IPS DF 4.7 (cell line): ENCODE data around the gene SCN5A.
"Not testable (repeated sequence)": the region's sequence is repeated elsewhere in the genome, so short reads cannot be mapped to it uniquely, and the experiment has no call there.

Experiments used
- DNase-seq: peaks from one replicate; pipeline ENCODE4 v3.0.0-alpha.2; 2013; ENCODE audit warnings: low spot score; ENCODE audit errors: extremely low read depth

The SCN5A gene

GRCh38 chr3:38579551-38580449 is 69.7 kb downstream of the SCN5A start:
- no peak for DNase-seq

GRCh38 chr3:38579141-38579540 is 70.3 kb downstream of the SCN5A start:
- no peak for DNase-seq

GRCh38 chr3:38578551-38578950 is 70.9 kb downstream of the SCN5A start:
- no peak for DNase-seq

DNA sequence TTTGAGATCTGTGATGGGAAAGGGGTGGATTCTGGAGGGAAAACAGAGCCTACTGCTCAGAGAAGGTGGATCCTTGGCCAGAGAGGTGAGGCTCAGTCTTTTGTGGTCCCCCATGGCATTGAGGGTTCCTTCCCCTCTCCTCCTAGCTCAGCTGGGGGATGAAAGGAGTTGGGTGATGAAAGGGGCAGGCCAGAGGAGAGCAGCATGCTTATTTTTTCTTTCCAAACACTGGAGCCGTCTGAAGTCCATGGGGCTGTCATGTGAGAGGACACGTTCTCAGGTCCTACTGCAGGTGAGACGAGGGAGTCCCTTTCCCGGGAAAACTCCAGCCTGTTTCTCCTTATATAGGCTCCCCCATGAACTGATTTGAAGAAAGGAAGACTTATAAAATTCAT is 71.4 kb downstream of the SCN5A start:
- no peak for DNase-seq

DNA sequence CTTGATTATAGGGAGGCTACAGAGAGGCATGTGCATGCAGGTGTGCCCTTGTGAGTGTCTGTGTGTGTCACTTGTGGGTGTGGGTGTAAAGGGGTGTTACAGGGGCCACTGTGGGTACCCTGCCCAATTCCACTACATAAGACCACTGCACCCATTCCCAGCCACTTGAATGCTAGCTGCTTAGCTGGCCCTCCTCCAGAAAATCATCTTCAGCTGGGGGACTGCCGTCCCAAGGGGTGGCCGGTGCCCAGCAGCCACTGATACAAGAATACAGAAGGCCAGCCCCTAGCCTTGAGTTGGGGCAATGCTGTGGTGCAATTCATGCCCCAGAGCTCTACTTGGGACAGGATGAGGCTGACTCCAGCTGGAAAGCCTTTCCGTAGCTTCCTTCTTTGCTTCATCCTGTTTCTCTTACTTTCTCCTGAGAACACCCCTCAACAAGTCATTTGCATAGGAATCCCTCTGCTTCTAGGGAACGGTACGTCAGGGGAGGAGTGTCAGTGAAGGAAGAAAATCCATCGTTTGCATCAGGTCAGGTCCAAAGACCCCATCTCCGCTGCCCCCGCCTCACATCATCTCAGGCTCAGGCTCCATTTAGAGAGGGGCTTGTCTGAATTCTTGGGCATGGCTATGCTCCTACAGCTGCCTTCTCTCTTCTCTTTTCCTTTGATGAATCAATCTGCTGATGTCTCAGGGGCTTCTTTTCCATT is 72.0 kb downstream of the SCN5A start:
- no peak for DNase-seq

- no peak for DNase-seq
Measured at GRCh38 chr3:38576526-38577370, 72.7 kb downstream of the SCN5A start.

GRCh38 chr3:38576131-38576525 is 73.4 kb downstream of the SCN5A start:
- DNase-seq = no peak

DNA sequence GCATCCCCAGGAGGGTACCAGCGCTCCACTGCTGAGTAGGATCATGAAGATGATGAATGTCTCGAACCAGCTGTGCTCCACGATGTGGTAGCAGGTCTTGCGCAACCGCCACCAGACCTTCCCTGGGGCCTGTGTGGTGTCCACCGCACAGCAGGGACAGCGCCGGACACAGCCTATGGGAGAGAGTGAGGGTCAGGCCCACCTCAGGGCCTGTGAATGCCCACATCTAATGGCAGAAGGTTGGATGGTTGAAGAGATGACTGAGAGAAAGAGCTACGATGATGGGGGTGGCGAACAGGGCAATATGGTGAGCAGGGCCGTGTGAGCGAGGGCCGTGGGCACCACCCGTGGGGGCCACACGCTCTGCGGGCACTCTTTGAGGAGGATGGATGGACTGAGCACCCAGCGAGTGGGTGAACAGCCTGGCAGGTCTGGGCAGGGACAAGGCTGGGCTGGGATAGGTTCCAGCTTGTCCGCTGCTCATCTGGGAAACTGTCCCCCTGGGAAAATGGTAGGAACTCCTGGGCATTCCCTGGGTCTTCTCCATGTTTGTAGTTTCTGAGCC is 74.1 kb downstream of the SCN5A start:
- DNase-seq = no peak

DNA sequence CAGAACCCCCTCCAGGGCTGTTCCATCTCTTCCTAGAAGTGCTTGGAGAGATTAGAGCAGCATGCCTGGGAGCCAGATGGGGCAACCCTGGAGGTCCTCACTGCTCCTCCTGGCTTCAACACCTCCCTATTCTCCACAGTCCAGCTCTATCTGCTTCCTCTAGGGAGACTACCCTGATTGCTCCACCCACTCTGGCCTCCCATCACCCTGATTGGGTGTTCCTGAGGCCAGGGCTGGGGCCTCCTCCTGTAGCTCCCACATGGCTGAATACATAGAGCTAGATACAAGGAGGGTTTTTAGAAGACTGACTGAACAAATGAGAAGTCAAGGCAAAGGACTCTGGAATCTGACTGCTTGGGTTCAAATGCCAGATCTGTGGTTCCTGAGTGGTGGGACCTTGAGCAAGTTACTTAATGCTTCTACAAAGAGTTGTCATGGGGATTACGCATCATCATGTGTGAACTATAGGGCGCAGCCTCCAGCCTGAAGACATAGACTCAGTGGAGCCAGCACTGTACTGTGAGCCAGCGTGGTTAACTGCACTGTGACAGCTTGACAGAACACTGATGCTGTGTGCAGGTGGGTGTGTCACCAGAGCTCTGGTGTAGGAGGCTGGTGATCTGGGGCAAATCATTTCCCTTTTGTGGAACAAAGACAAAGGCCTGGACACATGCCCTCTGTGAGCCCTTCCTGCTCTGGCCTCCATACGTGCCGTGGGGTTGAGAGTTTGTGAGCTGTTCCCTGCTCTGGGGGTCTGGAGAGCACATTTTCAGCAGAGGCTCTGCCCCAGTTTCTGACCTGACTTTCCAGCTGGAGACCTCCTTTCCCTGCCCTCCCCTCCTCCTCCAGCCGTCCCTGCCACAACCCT is 74.8 kb downstream of the SCN5A start:
- DNase-seq = no peak

- no peak for DNase-seq
Measured at GRCh38 chr3:38573556-38573955, 75.9 kb downstream of the SCN5A start.

DNA sequence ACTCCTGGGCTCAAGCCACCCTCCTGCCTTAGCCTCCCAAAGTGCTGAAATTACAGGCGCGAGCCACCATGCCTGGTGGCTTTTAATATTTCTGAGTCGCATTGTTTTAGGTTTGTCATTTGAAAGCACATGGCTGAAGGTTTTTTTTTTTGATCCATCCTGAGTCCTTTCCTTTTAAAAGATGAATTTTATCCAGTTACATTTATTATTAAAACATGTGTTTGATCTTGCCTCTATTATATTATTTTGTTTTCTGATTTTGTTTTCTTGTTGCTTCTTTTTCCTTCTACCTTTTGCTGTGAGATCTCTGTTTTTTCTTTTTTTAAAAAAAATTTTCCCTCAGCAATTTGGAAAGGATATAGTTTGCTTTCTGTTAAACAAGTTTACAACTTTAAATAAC is 76.4 kb downstream of the SCN5A start:
- DNase-seq = no peak

DNA sequence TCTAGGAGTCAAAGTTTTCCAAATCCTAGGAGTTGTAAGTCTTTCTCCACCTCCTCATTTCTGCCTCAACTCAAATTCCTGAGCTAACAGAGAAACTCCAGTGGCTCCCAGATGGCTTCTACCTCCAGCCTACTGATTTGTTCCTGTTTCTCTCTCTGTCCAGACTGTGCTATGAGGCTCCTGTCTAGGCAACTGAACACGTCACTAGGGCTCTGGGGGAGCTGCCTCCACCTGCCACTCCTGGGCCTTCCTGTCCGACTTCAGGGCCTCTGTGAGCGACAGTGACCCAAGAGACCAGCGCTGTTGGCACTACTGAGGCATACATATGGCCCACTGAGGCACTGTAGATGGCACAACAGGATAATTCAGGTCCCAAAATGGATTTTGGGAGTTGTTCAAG is 82.0 kb downstream of the SCN5A start:
- DNase-seq = no peak

DNA sequence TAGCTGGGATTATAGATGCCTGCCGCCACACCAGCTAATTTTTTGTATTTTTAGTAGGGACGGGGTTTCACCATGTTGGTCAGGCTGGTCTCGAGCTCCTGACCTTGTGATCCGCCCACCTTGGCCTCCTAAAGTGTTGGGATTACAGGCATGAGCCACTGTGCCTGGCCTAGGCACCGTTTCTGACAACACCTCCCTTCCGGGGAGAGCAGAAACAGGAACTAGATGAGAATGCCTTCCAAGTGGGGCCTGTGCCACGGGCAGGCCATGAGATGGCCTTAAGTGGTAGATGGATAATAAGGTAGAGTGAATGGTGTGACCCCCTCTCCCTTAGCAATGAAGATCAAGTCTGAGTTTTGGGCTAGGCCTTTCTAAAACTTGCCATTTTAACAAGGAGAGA is 82.7 kb downstream of the SCN5A start:
- DNase-seq = not testable (repeated sequence)

DNA sequence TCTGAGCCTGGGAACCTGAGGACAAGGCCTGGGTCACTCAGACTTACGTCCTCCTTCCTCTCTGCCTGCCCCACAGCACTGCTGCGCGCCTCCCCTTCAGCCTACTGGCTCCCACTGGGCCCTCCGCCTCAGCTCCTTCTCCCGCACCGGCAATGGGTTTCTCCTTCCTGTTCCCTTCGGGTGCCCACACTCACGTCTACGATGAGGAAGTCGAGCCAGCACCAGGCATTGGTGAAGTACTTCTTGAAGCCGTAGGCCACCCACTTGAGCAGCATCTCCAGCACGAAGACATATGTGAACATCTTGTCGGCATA is 83.3 kb downstream of the SCN5A start:
- DNase-seq = no peak

GRCh38 chr3:38565339-38566214 is 83.9 kb downstream of the SCN5A start:
- no peak for DNase-seq

DNA sequence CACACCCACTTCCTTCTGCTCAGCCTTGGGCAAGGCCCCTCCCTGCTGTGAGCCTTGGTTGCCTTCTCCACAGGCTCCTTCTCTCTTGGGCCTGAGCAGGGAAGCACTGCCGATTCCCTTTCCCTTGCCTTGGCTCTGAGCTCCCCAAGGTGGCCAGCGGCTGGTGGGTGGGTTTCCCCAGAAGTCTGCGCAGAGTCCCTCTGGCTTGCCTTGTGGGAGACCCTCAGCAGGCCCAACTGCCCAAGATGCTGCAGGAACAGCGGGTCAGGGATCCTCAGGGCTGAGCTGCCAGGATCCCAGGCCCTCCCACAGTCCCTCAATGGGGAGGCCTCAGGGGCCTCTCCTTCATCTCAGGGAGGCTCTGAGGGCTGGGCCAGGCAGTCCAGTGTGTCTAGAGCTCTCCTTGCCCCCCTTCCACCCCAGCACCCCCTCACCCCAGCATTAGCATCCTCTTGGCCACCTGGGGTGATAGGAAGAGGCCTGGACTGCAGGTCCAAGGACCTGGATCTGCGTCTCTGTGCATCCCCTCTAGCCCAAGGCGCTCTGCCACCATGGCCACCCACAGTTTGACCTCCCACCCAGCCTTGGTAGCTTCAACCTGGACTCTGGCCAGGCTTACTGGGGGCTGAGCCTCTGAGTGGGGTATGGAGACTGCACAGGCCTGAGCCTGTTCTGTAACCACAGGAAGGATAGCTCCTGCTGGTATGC is 84.7 kb downstream of the SCN5A start:
- no peak for DNase-seq

DNA sequence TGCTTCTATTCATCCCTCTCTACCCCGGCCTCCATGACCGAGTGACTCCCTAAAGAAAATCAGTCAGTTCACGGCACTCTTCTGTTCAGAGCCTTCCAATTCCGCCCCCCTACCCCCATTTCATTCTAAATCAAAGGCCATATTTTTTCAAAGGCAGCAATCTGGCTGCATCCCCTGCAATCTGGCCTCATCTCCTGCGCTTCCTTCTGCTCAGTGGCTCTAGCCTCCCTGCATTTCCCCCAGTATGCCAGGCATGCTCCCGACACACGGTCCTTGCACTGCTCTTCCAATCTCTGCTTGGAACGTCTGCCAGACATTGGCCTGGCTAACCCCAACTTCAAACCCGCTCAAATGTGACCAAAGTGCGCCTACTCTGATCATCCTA is 85.6 kb downstream of the SCN5A start:
- DNase-seq = no peak

DNA sequence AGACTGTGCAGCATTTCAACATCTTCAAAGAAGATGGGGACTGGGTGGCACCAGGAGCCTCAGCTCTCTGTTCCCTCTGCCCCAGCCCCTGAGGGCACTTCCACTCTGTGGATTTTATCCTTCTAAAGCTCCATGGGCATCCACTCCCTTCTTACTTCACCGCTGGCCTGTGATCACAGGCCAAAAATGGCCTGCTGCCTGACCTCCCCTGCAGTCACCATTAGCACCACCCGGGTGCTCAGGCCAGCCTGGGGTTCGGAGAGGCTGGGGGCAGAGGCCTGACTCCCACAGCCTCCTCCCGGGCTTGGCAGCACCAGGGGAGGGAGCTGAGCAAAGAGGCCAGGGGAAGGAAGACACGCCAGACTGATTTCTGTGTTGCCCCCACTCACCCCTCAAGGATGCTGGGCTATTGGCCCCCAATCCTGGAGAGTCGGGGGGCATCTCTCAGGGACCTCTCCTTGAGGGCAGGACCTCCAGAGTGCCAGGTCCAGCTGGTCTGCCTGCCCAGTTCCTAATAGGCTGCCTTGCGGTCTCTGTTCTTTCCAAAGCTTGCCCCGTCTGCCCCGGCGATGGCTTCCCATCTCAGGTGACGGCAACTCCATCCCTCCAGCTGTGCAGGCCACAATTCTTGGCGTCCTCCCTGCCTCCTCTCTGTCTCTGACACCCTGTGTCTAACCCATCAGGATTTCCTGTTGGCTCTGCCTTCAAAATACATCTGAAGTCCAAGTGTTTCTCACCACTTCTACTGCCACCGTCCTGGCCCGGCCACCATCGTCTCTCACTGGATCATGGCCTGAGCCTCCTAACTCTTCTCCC is 86.2 kb downstream of the SCN5A start:
- no peak for DNase-seq
